ENCODE measurements around the gene ELMO1.

GRCh38 chr7:37201003-37201875, 247.4 kb downstream of the ELMO1 start:
- no peak for TF ChIP-seq EZH2 (IDR thresholded peaks at IDR 0.05; ENCODE audit: borderline replicate concordance, low read depth, low read length, severe bottlenecking)
- TF ChIP-seq CTCF (IDR thresholded peaks at IDR 0.05; ENCODE audit: borderline replicate concordance, extremely low read depth, low read length, poor library complexity, severe bottlenecking), result peak; percentile 82

Measured in DND-41 (cell line).